Activated CD8-positive, alpha-beta T cell treated with anti-CD3 and anti-CD28 coated beads for 36 hours (primary cell): ENCODE data around the gene ADAT1. TPM values are rescaled to one million over a fixed set of nuclear protein-coding genes. Genes with fewer than 3 reads are reported as not detected.

Experiments
- ATAC-seq: fragments of 200-7000 bp; cut with Tn5 transposase; one replicate; pipeline ENCODE4 v1.10.0; 2021; ENCODE audit warnings: mild to moderate bottlenecking, moderate library complexity
- CTCF ChIA-PET: fragments of 350-600 bp; sonication (Branson Sonifier 250); formaldehyde crosslinking; loops from one replicate; lab custom pipeline; 2021; ENCODE audit warnings: antibody characterized with exemption; lab: Charles Lee
- POLR2A ChIA-PET: fragments of 350-600 bp; sonication (Branson Sonifier 250); formaldehyde crosslinking; loops from one replicate; lab custom pipeline; 2021; ENCODE audit warnings: antibody characterized with exemption; lab: Charles Lee
- DNase-seq: peaks from one replicate; pipeline ENCODE4 v3.0.0-alpha.2; 2020
- H3K27ac Mint-ChIP-seq: one replicate; pipeline ENCODE4 v1.8.0; 2021; ENCODE audit warnings: mild to moderate bottlenecking, mixed read lengths
- H3K27me3 Mint-ChIP-seq: one replicate; pipeline ENCODE4 v1.8.0; 2021; ENCODE audit warnings: mixed read lengths
- H3K36me3 Mint-ChIP-seq: one replicate; pipeline ENCODE4 v1.8.0; 2021; ENCODE audit warnings: low read depth, mixed read lengths
- H3K4me1 Mint-ChIP-seq: one replicate; pipeline ENCODE4 v1.8.0; 2021; ENCODE audit warnings: low read depth, mixed read lengths
- H3K4me3 Mint-ChIP-seq: one replicate; pipeline ENCODE4 v1.8.0; 2021; ENCODE audit warnings: mild to moderate bottlenecking, moderate library complexity, mixed read lengths
- H3K9me3 Mint-ChIP-seq: one replicate; pipeline ENCODE4 v1.8.0; 2021; ENCODE audit warnings: mixed read lengths
- CTCF ChIP-seq: fragments of 200-600 bp; IDR thresholded peaks from one replicate; pipeline ENCODE4 v1.8.0; 2022; ENCODE audit warnings: antibody characterized with exemption, mild to moderate bottlenecking
- intact Hi-C: fragments of 100-400 bp; cut with micrococcal nuclease; formaldehyde crosslinking; loops from one replicate; pipeline ENCODE4 v1.10.0; 2022
- total RNA-seq, 2 experiments: library from RNA; stranded (reverse); gene quantifications; one replicate each; pipeline ENCODE4 v1.2.3, GENCODE V29; 2021

ADAT1 gene
- total RNA-seq, 2 experiments from 2014 or later = 41.7 to 43.6 TPM

DNA sequence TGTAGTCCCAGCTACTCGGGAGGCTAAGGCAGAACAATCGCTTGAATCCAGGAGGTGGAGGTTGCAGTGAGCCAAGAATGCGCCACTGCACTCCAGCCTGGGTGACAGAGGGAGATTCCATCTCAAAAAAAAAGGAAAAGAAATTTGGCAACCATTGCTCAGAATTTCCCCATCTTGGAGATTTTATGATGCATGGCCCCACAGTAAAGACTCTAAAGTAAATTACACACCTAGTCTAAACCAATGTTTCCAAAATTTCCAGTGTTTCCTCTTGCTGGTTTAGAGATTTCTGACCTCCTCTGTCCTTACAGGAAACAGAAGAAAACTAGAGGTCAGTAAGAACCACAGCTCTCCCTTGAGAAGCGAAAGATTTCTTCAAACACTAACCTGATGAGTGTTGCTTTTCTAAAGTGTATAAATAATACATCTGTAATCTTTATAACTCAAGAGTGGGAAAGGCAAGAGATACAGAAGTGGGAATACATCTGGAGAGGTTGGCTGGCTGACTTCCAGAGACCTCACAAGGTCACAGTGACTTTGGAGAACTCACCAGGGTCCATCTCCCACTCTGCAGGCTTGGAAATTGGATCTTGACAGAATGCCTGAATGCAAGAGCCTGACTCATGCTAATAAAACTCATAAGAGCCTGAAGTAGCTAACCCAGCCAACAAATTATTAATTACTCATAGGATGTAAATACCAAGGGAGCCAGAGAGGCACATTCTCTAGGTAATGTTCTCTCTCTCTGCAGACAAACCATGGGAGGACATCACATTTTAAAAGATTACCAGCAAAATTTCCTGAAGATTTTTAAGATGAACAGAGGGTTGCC lies 8.8 kb downstream of the ADAT1 start:
- TF ChIP-seq CTCF = no peak
- H3K4me3 Mint-ChIP-seq = no peak overlapping the region
- ChIA-PET CTCF (interaction anchor here (1.2 kb wide), 1 partner anchor 18 kb away, joined by 3 read pairs; no protein-coding TSS in a partner anchor), POLR2A (no interaction called here)
- H3K9me3 Mint-ChIP-seq = no peaks in the 10 kb centered on the region
- H3K4me1 Mint-ChIP-seq = peaks cover 32% of the 10 kb centered on the region
- H3K27me3 Mint-ChIP-seq = no peaks in the 10 kb centered on the region
- no peak for DNase-seq
- intact Hi-C loops = no loop called here
- peaks cover 49% of the 10 kb centered on the region for H3K36me3 Mint-ChIP-seq
- H3K27ac Mint-ChIP-seq = no peak overlapping the region
- no peak for ATAC-seq

GRCh38 chr16:75606507-75606906 lies 16.6 kb downstream of the ADAT1 start:
- ChIA-PET CTCF (interaction anchor here (0.6 to 1.2 kb wide), 2 partner anchors 9 to 89 kb away, joined by 3 to 4 read pairs; no protein-coding TSS in a partner anchor), POLR2A (interaction anchor here (0.6 to 1.5 kb wide), 3 partner anchors 9 to 25 kb away, joined by 3 read pairs; no protein-coding TSS in a partner anchor)
- intact Hi-C loops = no loop called here
- Mint-ChIP-seq H3K4me1 (peaks cover 10% of the 10 kb centered on the region), H3K27me3 (no peaks in the 10 kb centered on the region), H3K36me3 (peaks cover 48% of the 10 kb centered on the region), H3K9me3 (peaks cover 9% of the 10 kb centered on the region), H3K27ac (no peak overlapping the region), H3K4me3 (no peak overlapping the region)
- no peak for TF ChIP-seq CTCF
- ATAC-seq (no peak), DNase-seq (no peak)

GRCh38 chr16:75603241-75603640 lies 19.8 kb downstream of the ADAT1 start:
- Mint-ChIP-seq H3K4me3 (no peak overlapping the region), H3K27ac (no peak overlapping the region), H3K36me3 (peaks cover 63% of the 10 kb centered on the region), H3K27me3 (no peaks in the 10 kb centered on the region), H3K4me1 (peaks cover 8% of the 10 kb centered on the region), H3K9me3 (peaks cover 9% of the 10 kb centered on the region)
- no peak for TF ChIP-seq CTCF
- ATAC-seq = no peak
- intact Hi-C loops = no loop called here
- POLR2A ChIA-PET = no interaction called here
- DNase-seq = no peak
- CTCF ChIA-PET = no interaction called here

- ChIA-PET CTCF (interaction anchor here (0.9 to 1.7 kb wide), 3 partner anchors 13 to 164 kb away, joined by 3 to 4 read pairs (median 3); no protein-coding TSS in a partner anchor), POLR2A (interaction anchor here (0.7 to 0.9 kb wide), 3 partner anchors 11 to 513 kb away, joined by 3 to 4 read pairs (median 3); partner anchors contain the start of gene ADAT1)
- no peak for TF ChIP-seq CTCF
- peaks cover 11% of the 10 kb centered on the region for H3K4me1 Mint-ChIP-seq
- no peaks in the 10 kb centered on the region for H3K27me3 Mint-ChIP-seq
- ATAC-seq (no peak), DNase-seq (no peak)
- intact Hi-C loops = no loop called here
- H3K27ac Mint-ChIP-seq = no peak overlapping the region
- no peak overlapping the region for H3K4me3 Mint-ChIP-seq
- peaks cover 60% of the 10 kb centered on the region for H3K36me3 Mint-ChIP-seq
- peaks cover 9% of the 10 kb centered on the region for H3K9me3 Mint-ChIP-seq
Measured at GRCh38 chr16:75599452-75600277, 23.4 kb downstream of the ADAT1 start.
